B cell (primary cell): ENCODE results near the gene IGF1R. TPM values are rescaled to one million over a fixed set of nuclear protein-coding genes. Genes with fewer than 3 reads are reported as not detected.

Experiments
- ATAC-seq: fragments of 200-7000 bp; cut with Tn5 transposase; one replicate; pipeline ENCODE4 v1.10.0; 2021; ENCODE audit warnings: low read depth, mild to moderate bottlenecking, moderate number of reproducible peaks, moderate library complexity
- CTCF ChIA-PET: fragments of 350-600 bp; sonication (Branson Sonifier 250); formaldehyde crosslinking; loops from one replicate; lab custom pipeline; 2021; ENCODE audit warnings: antibody characterized with exemption, inconsistent platforms; lab: Charles Lee
- POLR2A ChIA-PET: fragments of 350-600 bp; sonication (Branson Sonifier 250); formaldehyde crosslinking; loops from one replicate; lab custom pipeline; 2021; ENCODE audit warnings: antibody characterized with exemption; lab: Charles Lee
- DNase-seq: peaks from one replicate; pipeline ENCODE4 v3.0.0; 2013
- H2AFZ ChIP-seq: 2 replicates; pipeline ENCODE4 v1.6.1; 2012; ENCODE audit warnings: mild to moderate bottlenecking, low read depth, low read length; ENCODE audit not compliant: insufficient read depth, poor library complexity, severe bottlenecking
- H3K27ac ChIP-seq, 2 donors: 1 replicate in 1 of 2; 2 replicates in 1 of 2; pipeline ENCODE4 v1.5.1; 2012 to 2013; ENCODE audit warnings: low read length in 2 of 2, mild to moderate bottlenecking in 2 of 2, moderate library complexity in 1 of 2
- H3K27me3 ChIP-seq, 4 experiments: fragments of 200-600 bp in 1 of 4; sonication (generic) in 1 of 4; replicated peaks in 1 of 4; 1 replicate in 2 of 4; 2 replicates in 2 of 4; pipeline versions ENCODE4 v1.6.1 to v1.7.0; 2013 to 2016; ENCODE audit warnings: low read length in 3 of 4, mild to moderate bottlenecking in 2 of 4, mixed read lengths in 1 of 4, moderate library complexity in 1 of 4; ENCODE audit not compliant: insufficient read depth in 4 of 4, control insufficient read depth in 3 of 4; ENCODE audit errors: control extremely low read depth in 1 of 4
- H3K36me3 ChIP-seq, 2 experiments: replicated peaks in 1 of 2; 1 replicate in 1 of 2; 2 replicates in 1 of 2; pipeline versions ENCODE4 v1.6.1 to v1.7.1; 2013; ENCODE audit warnings: low read length in 1 of 2; ENCODE audit not compliant: insufficient read depth in 2 of 2, control insufficient read depth in 1 of 2; ENCODE audit errors: control extremely low read depth in 1 of 2, extremely low read depth in 1 of 2
- H3K4me1 ChIP-seq, 2 donors: fragments of 200-600 bp in 1 of 2; sonication (generic) in 1 of 2; 1 replicate in 1 of 2; 2 replicates in 1 of 2; pipeline versions ENCODE4 v1.5.1 to v1.6.1; 2013 to 2017; ENCODE audit warnings: low read length in 2 of 2; ENCODE audit not compliant: control insufficient read depth in 2 of 2, insufficient read depth in 2 of 2
- H3K4me2 ChIP-seq: replicated peaks from 2 replicates; pipeline ENCODE3; 2012; ENCODE audit warnings: mild to moderate bottlenecking, low read depth, low read length; ENCODE audit not compliant: poor library complexity, severe bottlenecking
- H3K4me3 ChIP-seq, 5 experiments: fragments of 200-600 bp in 1 of 5; sonication (generic) in 1 of 5; 1 replicate in 3 of 5; 2 replicates in 2 of 5; pipeline versions ENCODE4 v1.5.1 to v1.7.0; 2011 to 2016; ENCODE audit warnings: low read length in 4 of 5, mild to moderate bottlenecking in 4 of 5, low read depth in 2 of 5, control low read depth in 1 of 5, moderate library complexity in 1 of 5; ENCODE audit not compliant: insufficient read depth in 1 of 5; ENCODE audit errors: control extremely low read depth in 1 of 5, extremely low read depth in 1 of 5
- H3K79me2 ChIP-seq: fragments of 200-600 bp; sonication (generic); one replicate; pipeline ENCODE4 v1.6.0; 2016; ENCODE audit warnings: low read length; ENCODE audit not compliant: control insufficient read depth, insufficient read depth
- H3K9ac ChIP-seq: fragments of 200-600 bp; sonication (generic); 2 replicates; pipeline ENCODE4 v1.6.1; 2017; ENCODE audit warnings: mild to moderate bottlenecking, low read length, moderate library complexity
- H3K9me3 ChIP-seq, 3 donors: one replicate each; pipeline versions ENCODE4 v1.6.1 to v1.7.1; 2013; ENCODE audit warnings: low read length in 2 of 3; ENCODE audit not compliant: control insufficient read depth in 2 of 3, insufficient read depth in 1 of 3; ENCODE audit errors: control extremely low read depth in 1 of 3
- H4K20me1 ChIP-seq: 2 replicates; pipeline ENCODE4 v1.6.0; 2012; ENCODE audit warnings: mild to moderate bottlenecking, low read length; ENCODE audit not compliant: insufficient read depth, control insufficient read depth, poor library complexity, severe bottlenecking
- H3K27ac Mint-ChIP-seq: one replicate; pipeline ENCODE4 v1.8.0; 2021; ENCODE audit warnings: mixed read lengths
- H3K27me3 Mint-ChIP-seq: one replicate; pipeline ENCODE4 v1.8.0; 2021; ENCODE audit warnings: mixed read lengths
- H3K4me1 Mint-ChIP-seq: one replicate; pipeline ENCODE4 v1.8.0; 2021; ENCODE audit warnings: mixed read lengths
- H3K4me3 Mint-ChIP-seq: one replicate; pipeline ENCODE4 v1.8.0; 2021; ENCODE audit warnings: mixed read lengths
- H3K9me3 Mint-ChIP-seq: one replicate; pipeline ENCODE4 v1.8.0; 2022; ENCODE audit warnings: mixed read lengths; ENCODE audit not compliant: insufficient read depth
- CTCF ChIP-seq: fragments of 200-600 bp; IDR thresholded peaks from one replicate; pipeline ENCODE4 v1.8.0; 2022; ENCODE audit warnings: antibody characterized with exemption, mild to moderate bottlenecking
- EZH2 ChIP-seq: IDR thresholded peaks from 2 replicates; pipeline ENCODE4 v1.6.1; 2012; ENCODE audit warnings: borderline replicate concordance, low read depth, mild to moderate bottlenecking, moderate library complexity, low read length; ENCODE audit not compliant: insufficient read depth, poor library complexity, severe bottlenecking
- WGBS: methylation state at CpG from one replicate; pipeline ENCODE4 v1.1.5; 2013; ENCODE audit warnings: missing lambda C conversion rate; ENCODE audit not compliant: insufficient coverage; 5-methylcytosine and 5-hydroxymethylcytosine counted together
- intact Hi-C: fragments of 100-400 bp; cut with micrococcal nuclease; formaldehyde crosslinking; loops from one replicate; pipeline ENCODE4 v1.10.0; 2022
- polyA plus RNA-seq: library from polyadenylated mRNA; depleted of rRNA; stranded (reverse); fragments of >200 nt; gene quantifications from 2 replicates; pipeline ENCODE4 v1.2.3, GENCODE V29; 2012
- total RNA-seq, 2 donors: library from RNA; stranded (reverse); fragments of 120-200 nt in 1 of 2; gene quantifications; 1 replicate in 1 of 2; 2 replicates in 1 of 2; pipeline versions ENCODE4 v1.2.3 to v1.2.4, GENCODE V29; 2013 to 2022

IGF1R gene
- total and polyA plus RNA-seq, 2 donors (not counting 1 experiment from before 2014, with no cell fraction given): 5.4 to 23.1 TPM

GRCh38 chr15:98896002-98896721, 247.8 kb downstream of the IGF1R start:
- H3K9ac ChIP-seq: no peak overlapping the region

More at GRCh38 chr15:98896002-98896721, 247.8 kb downstream of the IGF1R start:
- no peaks in the 10 kb centered on the region for H4K20me1 ChIP-seq
- WGBS: 100% methylated on average over 3 of the region's 5 CpGs
- no peak overlapping the region for H3K27ac Mint-ChIP-seq
- peaks cover 0 to 4% (median 0%) of the 10 kb centered on the region in 3 donors for H3K9me3 ChIP-seq
- no peak overlapping the region for H2AFZ ChIP-seq
- H3K36me3 ChIP-seq: peaks cover 0 to 6% of the 10 kb centered on the region in 2 experiments
- TF ChIP-seq EZH2 (no peak), CTCF (no peak)
- H3K27ac ChIP-seq: no peak overlapping the region
- no peaks in the 10 kb centered on the region for H3K27me3 Mint-ChIP-seq
- DNase-seq (no peak), ATAC-seq (no peak)
- ChIA-PET CTCF (no interaction called here), POLR2A (no interaction called here)
- intact Hi-C loops: no loop called here
- H3K4me2 ChIP-seq: no peak overlapping the region
- H3K4me1 ChIP-seq: no peaks in the 10 kb centered on the region
- H3K27me3 ChIP-seq: no peaks in the 10 kb centered on the region
- no peak overlapping the region for H3K4me3 Mint-ChIP-seq
- H3K4me3 ChIP-seq: no peak overlapping the region
- H3K4me1 Mint-ChIP-seq: no peaks in the 10 kb centered on the region
- H3K79me2 ChIP-seq: no peaks in the 10 kb centered on the region
- no peaks in the 10 kb centered on the region for H3K9me3 Mint-ChIP-seq
